HG02870 (cell line): ENCODE data around the gene DOCK1.
"Not testable (repeated sequence)": the region's sequence is repeated elsewhere in the genome, so short reads cannot be mapped to it uniquely, and the experiment has no call there.

Experiments used
- ATAC-seq: cut with Tn5 transposase; IDR thresholded peaks from one replicate; pipeline ENCODE4 v1.9.1; 2021; ENCODE audit warnings: mild to moderate bottlenecking, moderate library complexity; ENCODE audit not compliant: unreplicated experiment

DOCK1 gene

GRCh38 chr10:127257395-127257794, 352.2 kb downstream of the DOCK1 start:
- ATAC-seq = no peak

- no peak for ATAC-seq
These were observed 354.1 kb downstream of the DOCK1 start for GRCh38 chr10:127259347-127259746.

GRCh38 chr10:127262606-127263005, 357.4 kb downstream of the DOCK1 start:
- ATAC-seq = no peak

GRCh38 chr10:127265288-127265687, 360.1 kb downstream of the DOCK1 start:
- ATAC-seq = no peak

- no peak for ATAC-seq
These were observed 361.2 kb downstream of the DOCK1 start for GRCh38 chr10:127266431-127266830.

GRCh38 chr10:127267442-127267841, 362.2 kb downstream of the DOCK1 start:
- no peak for ATAC-seq

GRCh38 chr10:127272076-127272475, 366.8 kb downstream of the DOCK1 start:
- ATAC-seq = no peak

- no peak for ATAC-seq
These were observed 370.0 kb downstream of the DOCK1 start for GRCh38 chr10:127275272-127275671.

- ATAC-seq = no peak
These were observed 370.7 kb downstream of the DOCK1 start for GRCh38 chr10:127275793-127276450.

- no peak for ATAC-seq
These were observed 371.7 kb downstream of the DOCK1 start for GRCh38 chr10:127276794-127277462.

- no peak for ATAC-seq
These were observed 372.8 kb downstream of the DOCK1 start for GRCh38 chr10:127278001-127278400.

GRCh38 chr10:127279334-127279774, 374.1 kb downstream of the DOCK1 start:
- ATAC-seq = no peak

GRCh38 chr10:127280446-127280845, 375.2 kb downstream of the DOCK1 start:
- no peak for ATAC-seq

GRCh38 chr10:127283017-127283416, 377.8 kb downstream of the DOCK1 start:
- no peak for ATAC-seq

- ATAC-seq = no peak
These were observed 378.3 kb downstream of the DOCK1 start for GRCh38 chr10:127283576-127283975.

- ATAC-seq = no peak
These were observed 385.6 kb downstream of the DOCK1 start for GRCh38 chr10:127290850-127291249.

GRCh38 chr10:127291329-127291728, 386.1 kb downstream of the DOCK1 start:
- no peak for ATAC-seq

- no peak for ATAC-seq
These were observed 387.7 kb downstream of the DOCK1 start for GRCh38 chr10:127292888-127293287.

GRCh38 chr10:127293640-127294039, 388.4 kb downstream of the DOCK1 start:
- no peak for ATAC-seq

- no peak for ATAC-seq
These were observed 391.5 kb downstream of the DOCK1 start for GRCh38 chr10:127296696-127297095.

- no peak for ATAC-seq
These were observed 393.2 kb downstream of the DOCK1 start for GRCh38 chr10:127298381-127298780.

GRCh38 chr10:127299192-127299591, 394.0 kb downstream of the DOCK1 start:
- ATAC-seq = not testable (repeated sequence)
